ENCODE results near the gene CNFN.
"Not testable (repeated sequence)": the region's sequence is repeated elsewhere in the genome, so short reads cannot be mapped to it uniquely, and the experiment has no call there.

The CNFN gene

DNA sequence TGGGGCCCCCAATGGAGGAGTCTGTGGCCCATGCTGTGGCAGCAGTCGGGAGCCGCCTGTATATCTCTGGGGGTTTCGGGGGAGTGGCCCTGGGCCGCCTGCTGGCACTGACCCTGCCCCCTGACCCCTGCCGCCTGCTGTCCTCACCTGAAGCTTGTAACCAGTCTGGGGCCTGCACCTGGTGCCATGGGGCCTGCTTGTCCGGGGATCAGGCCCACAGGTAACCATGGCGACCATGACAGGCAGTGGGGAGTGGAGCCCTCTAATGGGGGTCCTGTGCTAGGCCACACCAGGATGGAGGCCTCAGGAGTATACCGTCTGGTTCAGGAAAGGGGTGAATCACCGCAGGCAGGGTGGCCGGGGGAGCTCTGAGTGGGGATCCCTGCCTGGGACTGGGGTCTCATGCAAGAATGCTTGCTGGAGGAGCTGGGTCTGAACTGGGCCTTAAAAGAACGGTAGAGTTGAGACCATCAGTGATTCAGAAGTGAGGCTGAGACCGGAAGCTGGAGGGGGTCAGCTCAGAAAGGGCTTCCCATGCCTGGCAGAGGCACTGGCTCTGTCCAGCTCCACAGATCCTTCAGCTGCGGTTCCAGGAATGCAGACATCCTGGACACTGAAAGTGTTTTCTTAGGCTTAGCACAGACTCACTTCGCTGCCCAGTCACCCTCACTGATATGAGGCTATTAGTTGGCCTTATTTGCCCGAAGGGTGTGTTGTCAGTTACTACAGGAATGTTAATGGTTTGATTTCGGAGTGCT lies 29.1 kb downstream of the CNFN start:
- in situ Hi-C loops (cut with HindIII; ENCODE audit: low pct_ligation_motif_present, low pct_unique_long_range_greater_than_20kb, low sequenced_read_pairs) = no loop called here
- no peak for DNase-seq

DNA sequence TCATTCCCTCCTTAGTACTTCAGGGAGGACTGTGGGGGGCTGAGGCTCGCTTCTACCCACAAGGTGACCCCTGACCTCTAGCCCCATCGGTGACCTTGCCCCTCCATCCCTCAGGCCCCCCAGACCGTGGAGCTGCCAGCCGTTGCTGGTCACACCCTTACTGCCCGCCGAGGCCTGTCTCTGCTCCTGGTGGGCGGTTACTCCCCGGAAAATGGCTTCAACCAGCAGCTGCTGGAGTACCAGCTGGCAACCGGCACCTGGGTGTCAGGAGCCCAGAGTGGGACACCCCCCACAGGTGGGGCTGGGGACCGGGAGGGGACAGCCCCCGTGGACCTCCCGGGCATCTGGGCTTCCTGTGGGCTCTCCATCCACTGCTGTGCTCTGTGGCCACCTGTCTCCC lies 32.8 kb downstream of the CNFN start:
- DNase-seq = no peak
- in situ Hi-C loops (cut with HindIII; ENCODE audit: low pct_ligation_motif_present, low pct_unique_long_range_greater_than_20kb, low sequenced_read_pairs) = no loop called here

DNA sequence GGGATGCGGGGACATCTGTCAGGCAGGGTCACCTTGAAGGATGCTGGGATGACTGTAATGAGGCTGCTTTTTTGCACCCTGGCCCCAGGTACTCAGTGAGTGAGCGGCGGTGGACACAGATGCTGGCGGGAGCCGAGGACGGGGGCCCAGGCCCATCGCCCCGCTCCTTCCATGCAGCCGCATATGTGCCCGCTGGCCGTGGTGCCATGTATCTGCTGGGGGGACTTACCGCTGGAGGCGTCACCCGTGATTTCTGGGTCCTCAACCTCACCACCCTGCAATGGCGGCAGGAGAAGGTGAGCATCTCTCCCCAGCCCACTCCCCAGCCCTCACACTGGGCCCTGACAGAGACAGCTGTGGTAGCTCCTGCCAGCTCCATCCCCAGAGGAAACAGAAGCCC lies 33.4 kb downstream of the CNFN start:
- no peak for DNase-seq
- in situ Hi-C loops (cut with HindIII; ENCODE audit: low pct_ligation_motif_present, low pct_unique_long_range_greater_than_20kb, low sequenced_read_pairs) = no loop called here

GRCh38 chr19:42355896-42356295 lies 34.2 kb downstream of the CNFN start:
- in situ Hi-C loops (cut with HindIII; ENCODE audit: low pct_ligation_motif_present, low pct_unique_long_range_greater_than_20kb, low sequenced_read_pairs) = no loop called here

DNA sequence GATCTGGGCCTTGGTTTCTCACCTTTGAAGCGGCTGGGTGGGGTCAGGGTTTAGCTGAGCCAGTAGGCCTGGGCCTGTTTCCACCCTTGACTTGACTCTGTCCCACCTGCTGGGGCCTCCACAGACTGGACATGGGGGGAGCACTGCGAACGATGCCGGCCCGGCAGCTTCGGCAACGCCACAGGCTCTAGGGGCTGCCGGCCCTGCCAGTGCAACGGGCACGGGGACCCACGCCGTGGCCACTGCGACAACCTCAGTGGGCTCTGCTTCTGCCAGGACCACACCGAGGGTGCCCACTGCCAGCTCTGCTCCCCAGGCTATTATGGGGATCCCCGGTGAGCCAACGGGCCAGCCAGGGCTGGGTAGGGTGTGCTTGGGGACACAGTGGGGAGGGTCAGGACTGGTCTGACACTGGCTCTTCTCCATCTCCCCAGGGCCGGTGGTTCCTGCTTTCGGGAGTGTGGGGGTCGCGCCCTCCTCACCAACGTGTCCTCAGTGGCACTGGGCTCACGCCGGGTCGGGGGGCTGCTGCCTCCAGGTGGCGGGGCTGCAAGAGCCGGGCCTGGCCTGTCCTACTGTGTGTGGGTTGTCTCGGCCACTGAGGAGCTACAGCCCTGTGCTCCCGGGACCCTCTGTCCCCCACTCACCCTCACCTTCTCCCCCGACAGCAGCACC lies 36.6 kb downstream of the CNFN start:
- in situ Hi-C loops (cut with HindIII; ENCODE audit: low pct_ligation_motif_present, low pct_unique_long_range_greater_than_20kb, low sequenced_read_pairs) = no loop called here
- no peak for DNase-seq

More at GRCh38 chr19:42355896-42356295, 34.2 kb downstream of the CNFN start:
- no peak for DNase-seq

GRCh38 chr19:42352301-42353259 lies 37.5 kb downstream of the CNFN start:
- in situ Hi-C loops (cut with HindIII; ENCODE audit: low pct_ligation_motif_present, low pct_unique_long_range_greater_than_20kb, low sequenced_read_pairs) = no loop called here
- DNase-seq = no peak

DNA sequence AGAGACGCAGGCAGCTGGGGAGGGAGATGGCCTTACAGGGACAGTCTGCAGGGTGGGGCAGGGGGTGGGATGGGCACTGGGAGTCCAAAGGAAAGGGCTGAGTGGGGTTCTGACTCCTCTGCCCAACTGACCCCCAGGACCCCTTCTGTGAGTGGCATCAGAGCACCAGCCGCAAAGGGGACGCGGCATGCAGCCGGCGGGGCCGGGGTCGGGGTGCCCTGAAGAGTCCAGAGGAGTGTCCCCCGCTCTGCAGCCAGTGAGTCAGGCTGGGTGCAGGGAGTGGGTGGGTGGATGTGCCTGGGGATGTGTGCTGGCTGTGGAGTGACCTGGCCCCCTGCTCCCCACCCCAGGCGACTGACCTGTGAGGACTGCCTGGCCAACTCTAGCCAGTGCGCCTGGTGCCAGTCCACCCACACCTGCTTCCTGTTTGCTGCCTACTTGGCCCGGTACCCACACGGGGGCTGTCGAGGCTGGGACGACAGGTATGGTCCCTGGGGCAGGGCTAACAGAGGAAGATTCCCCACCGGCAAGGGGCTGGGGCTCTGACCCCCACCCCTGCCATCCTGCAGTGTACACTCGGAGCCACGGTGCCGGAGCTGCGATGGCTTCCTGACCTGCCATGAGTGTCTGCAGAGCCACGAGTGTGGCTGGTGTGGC lies 38.9 kb downstream of the CNFN start:
- in situ Hi-C loops (cut with HindIII; ENCODE audit: low pct_ligation_motif_present, low pct_unique_long_range_greater_than_20kb, low sequenced_read_pairs) = no loop called here
- no peak for DNase-seq

GRCh38 chr19:42350417-42350816 lies 39.7 kb downstream of the CNFN start:
- DNase-seq = no peak
- in situ Hi-C loops (cut with HindIII; ENCODE audit: low pct_ligation_motif_present, low pct_unique_long_range_greater_than_20kb, low sequenced_read_pairs) = no loop called here

- no peak for DNase-seq
- in situ Hi-C loops (cut with HindIII; ENCODE audit: low pct_ligation_motif_present, low pct_unique_long_range_greater_than_20kb, low sequenced_read_pairs) = no loop called here
Measured at GRCh38 chr19:42349378-42350107, 40.6 kb downstream of the CNFN start.

DNA sequence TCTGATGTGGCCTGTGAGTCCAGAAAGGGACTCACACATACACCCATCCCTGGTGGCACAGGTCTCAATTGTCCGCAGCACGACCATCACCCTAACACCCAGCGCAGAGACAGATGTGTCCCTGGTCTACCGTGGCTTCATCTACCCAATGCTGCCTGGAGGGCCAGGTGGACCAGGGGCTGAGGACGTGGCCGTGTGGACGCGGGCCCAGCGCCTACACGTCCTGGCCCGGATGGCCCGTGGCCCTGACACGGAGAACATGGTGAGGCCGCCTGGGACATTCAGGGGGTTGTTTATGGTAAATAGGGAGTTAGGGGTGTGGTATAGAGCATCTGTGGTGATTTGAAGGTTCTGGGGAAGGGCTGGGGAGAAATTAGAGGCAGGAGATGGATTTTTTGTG lies 41.9 kb downstream of the CNFN start:
- in situ Hi-C loops (cut with HindIII; ENCODE audit: low pct_ligation_motif_present, low pct_unique_long_range_greater_than_20kb, low sequenced_read_pairs) = no loop called here

GRCh38 chr19:42345191-42345812 lies 44.8 kb downstream of the CNFN start:
- in situ Hi-C loops (cut with HindIII; ENCODE audit: low pct_ligation_motif_present, low pct_unique_long_range_greater_than_20kb, low sequenced_read_pairs) = no loop called here
- no peak for DNase-seq

More for the DNA sequence above, 41.9 kb downstream of the CNFN start:
- no peak for DNase-seq

- no peak for DNase-seq
Measured at GRCh38 chr19:42344336-42344893, 45.7 kb downstream of the CNFN start.

DNA sequence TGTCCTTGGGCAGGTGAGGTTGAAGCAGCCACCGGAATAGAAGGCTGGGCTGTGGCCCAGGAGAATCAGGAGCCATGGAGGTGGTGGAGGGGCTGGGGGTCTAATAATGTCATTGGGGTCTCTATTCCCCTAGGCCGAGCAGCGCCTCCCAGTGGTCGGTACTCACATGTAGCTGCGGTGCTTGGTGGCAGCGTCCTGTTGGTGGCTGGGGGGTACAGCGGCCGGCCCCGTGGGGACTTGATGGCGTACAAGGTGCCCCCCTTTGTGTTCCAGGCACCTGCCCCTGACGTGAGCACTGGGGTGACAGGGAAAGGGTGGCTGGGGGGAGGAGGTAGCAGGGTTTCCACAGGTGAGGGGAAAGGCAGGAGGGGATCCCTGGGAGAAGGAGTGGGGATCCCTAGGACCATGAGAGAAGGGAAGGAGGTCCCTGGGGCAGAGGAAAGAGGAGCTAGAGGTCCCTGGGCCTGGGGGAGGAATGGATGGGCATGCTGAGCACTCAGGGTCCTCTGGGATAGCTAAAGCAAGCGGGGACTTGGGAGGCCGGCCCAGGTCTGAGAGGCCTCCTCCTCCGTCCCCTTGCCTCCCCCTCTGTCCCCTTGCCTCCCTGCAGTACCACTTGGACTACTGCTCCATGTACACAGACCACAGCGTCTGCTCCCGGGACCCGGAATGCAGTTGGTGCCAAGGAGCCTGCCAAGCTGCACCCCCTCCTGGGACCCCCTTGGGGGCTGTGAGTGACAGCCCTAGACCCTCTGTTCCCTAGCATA lies 46.6 kb downstream of the CNFN start:
- in situ Hi-C loops (cut with HindIII; ENCODE audit: low pct_ligation_motif_present, low pct_unique_long_range_greater_than_20kb, low sequenced_read_pairs) = no loop called here
- DNase-seq = no peak

More at GRCh38 chr19:42344336-42344893, 45.7 kb downstream of the CNFN start:
- in situ Hi-C loops (cut with HindIII; ENCODE audit: low pct_ligation_motif_present, low pct_unique_long_range_greater_than_20kb, low sequenced_read_pairs) = no loop called here

- in situ Hi-C loops (cut with HindIII; ENCODE audit: low pct_ligation_motif_present, low pct_unique_long_range_greater_than_20kb, low sequenced_read_pairs); DNase-seq: not testable (repeated sequence)
Measured at GRCh38 chr19:42339922-42340321, 50.2 kb downstream of the CNFN start.

GRCh38 chr19:42339126-42339860 lies 50.8 kb downstream of the CNFN start:
- in situ Hi-C loops (cut with HindIII; ENCODE audit: low pct_ligation_motif_present, low pct_unique_long_range_greater_than_20kb, low sequenced_read_pairs); DNase-seq: not testable (repeated sequence)

Data from ACHN (cell line).